OCI-LY3 (cell line): ENCODE results near the gene ASB7.

ENCODE experiments used
- H2AFZ ChIP-seq: fragments of 200-600, 300-600 bp; shearing (Covaris generic); 2 replicates; pipeline ENCODE4 v1.6.0; 2014; ENCODE audit warnings: antibody characterized with exemption, low read depth, low read length
- H3K27ac ChIP-seq: fragments of 200-600, 300-600 bp; sonication (generic); 2 replicates; pipeline ENCODE4 v1.5.1; 2014; ENCODE audit warnings: mild to moderate bottlenecking, low read length, moderate library complexity, mixed read lengths
- H3K27me3 ChIP-seq: fragments of 200-600, 300-600 bp; sonication (generic); 2 replicates; pipeline ENCODE4 v1.6.1; 2014; ENCODE audit warnings: low read depth, low read length, mixed read lengths
- H3K36me3 ChIP-seq: fragments of 200-600, 300-600 bp; sonication (generic); replicated peaks from 2 replicates; pipeline ENCODE3; 2014; ENCODE audit warnings: low read depth, low read length, mixed read lengths
- H3K4me1 ChIP-seq: fragments of 300-600, 200-600 bp; sonication (generic); 2 replicates; pipeline ENCODE4 v1.6.1; 2014; ENCODE audit warnings: low read length, mixed read lengths
- H3K4me2 ChIP-seq: fragments of 200-600, 300-600 bp; sonication (generic); 2 replicates; pipeline ENCODE4 v1.6.1; 2014; ENCODE audit warnings: low read length, mixed read lengths
- H3K4me3 ChIP-seq: fragments of 300-600, 200-600 bp; sonication (generic); 2 replicates; pipeline ENCODE4 v1.5.1; 2014; ENCODE audit warnings: antibody characterized with exemption, mild to moderate bottlenecking, low read length, moderate library complexity
- H3K79me2 ChIP-seq: fragments of 300-600, 200-600 bp; shearing (Covaris generic); 2 replicates; pipeline ENCODE4 v1.6.1; 2014; ENCODE audit warnings: mild to moderate bottlenecking, low read length, mixed read lengths
- H3K9ac ChIP-seq: fragments of 300-600, 200-600 bp; shearing (Covaris generic); 2 replicates; pipeline ENCODE4 v1.6.0; 2014; ENCODE audit warnings: mild to moderate bottlenecking, low read length, moderate library complexity
- H3K9me3 ChIP-seq: fragments of 200-600, 300-600 bp; shearing (Covaris generic); 2 replicates; pipeline ENCODE4 v1.6.1; 2014; ENCODE audit warnings: low read length, mixed read lengths; ENCODE audit not compliant: insufficient read depth
- H4K20me1 ChIP-seq: fragments of 200-600, 300-600 bp; sonication (generic); 2 replicates; pipeline ENCODE4 v1.6.1; 2016; ENCODE audit warnings: low read length, mixed read lengths; ENCODE audit not compliant: insufficient read depth
- CTCF ChIP-seq: fragments of 200-600, 300-600 bp; sonication (generic); IDR thresholded peaks from 2 replicates; pipeline ENCODE4 v1.5.1; 2014; ENCODE audit warnings: antibody characterized with exemption, low read length, low read depth
- EZH2phosphoT487 ChIP-seq: fragments of 200-600 bp; shearing (Covaris generic); IDR thresholded peaks from 2 replicates; pipeline ENCODE4 v1.6.1; 2018; ENCODE audit warnings: antibody characterized with exemption, mixed run types, low read depth

ASB7 gene

GRCh38 chr15:100690795-100691158 is 88.4 kb downstream of the ASB7 start:
- TF ChIP-seq CTCF (no peak), EZH2phosphoT487 (no peak)
- Histone ChIP-seq H3K9me3 (no peaks in the 10 kb centered on the region), H3K4me1 (peaks cover 11% of the 10 kb centered on the region; the same call in 1 of the 2 replicates), H3K27ac (no peak overlapping the region), H4K20me1 (no peaks in the 10 kb centered on the region), H3K36me3 (no peaks in the 10 kb centered on the region), H3K4me2 (no peak overlapping the region), H3K27me3 (no peaks in the 10 kb centered on the region), H2AFZ (no peak overlapping the region), H3K79me2 (no peaks in the 10 kb centered on the region), H3K9ac (no peak overlapping the region), H3K4me3 (no peak overlapping the region)

GRCh38 chr15:100691321-100691720 is 88.9 kb downstream of the ASB7 start:
- no peak overlapping the region for H3K4me3 ChIP-seq
- H3K4me2 ChIP-seq: no peak overlapping the region
- H3K27ac ChIP-seq: no peak overlapping the region
- no peak for TF ChIP-seq EZH2phosphoT487
- no peak for TF ChIP-seq CTCF
- no peaks in the 10 kb centered on the region for H3K27me3 ChIP-seq
- no peak overlapping the region for H3K9ac ChIP-seq
- H3K36me3 ChIP-seq: no peaks in the 10 kb centered on the region
- H3K9me3 ChIP-seq: no peaks in the 10 kb centered on the region
- no peak overlapping the region for H2AFZ ChIP-seq
- no peaks in the 10 kb centered on the region for H3K79me2 ChIP-seq
- H3K4me1 ChIP-seq: peaks cover 9% of the 10 kb centered on the region; the same call in 1 of the 2 replicates
- no peaks in the 10 kb centered on the region for H4K20me1 ChIP-seq

GRCh38 chr15:100692246-100692645 is 89.9 kb downstream of the ASB7 start:
- H4K20me1 ChIP-seq: no peaks in the 10 kb centered on the region
- no peaks in the 10 kb centered on the region for H3K36me3 ChIP-seq
- H3K79me2 ChIP-seq: no peaks in the 10 kb centered on the region
- no peaks in the 10 kb centered on the region; the same call in 1 of the 2 replicates for H3K9me3 ChIP-seq
- no peak overlapping the region for H3K27ac ChIP-seq
- H3K9ac ChIP-seq: no peak overlapping the region
- H2AFZ ChIP-seq: no peak overlapping the region
- no peak for TF ChIP-seq EZH2phosphoT487
- no peak for TF ChIP-seq CTCF
- H3K27me3 ChIP-seq: no peaks in the 10 kb centered on the region
- peaks cover 9% of the 10 kb centered on the region; the same call in 1 of the 2 replicates for H3K4me1 ChIP-seq
- no peak overlapping the region for H3K4me2 ChIP-seq
- no peak overlapping the region for H3K4me3 ChIP-seq

GRCh38 chr15:100692671-100693070 is 90.3 kb downstream of the ASB7 start:
- Histone ChIP-seq H3K36me3 (no peaks in the 10 kb centered on the region), H3K4me2 (no peak overlapping the region), H4K20me1 (no peaks in the 10 kb centered on the region), H3K4me3 (no peak overlapping the region), H3K9me3 (no peaks in the 10 kb centered on the region; the same call in 1 of the 2 replicates), H3K27ac (no peak overlapping the region), H3K79me2 (no peaks in the 10 kb centered on the region), H3K4me1 (peaks cover 9% of the 10 kb centered on the region; the same call in 1 of the 2 replicates), H3K27me3 (no peaks in the 10 kb centered on the region), H2AFZ (no peak overlapping the region), H3K9ac (no peak overlapping the region)
- TF ChIP-seq EZH2phosphoT487 (no peak), CTCF (no peak)
